ENCODE results near the gene CXCL12.

GRCh38 chr10:44386546-44387052 is 1.7 kb upstream of the CXCL12 start:
- TF ChIP-seq, protein P1, sequence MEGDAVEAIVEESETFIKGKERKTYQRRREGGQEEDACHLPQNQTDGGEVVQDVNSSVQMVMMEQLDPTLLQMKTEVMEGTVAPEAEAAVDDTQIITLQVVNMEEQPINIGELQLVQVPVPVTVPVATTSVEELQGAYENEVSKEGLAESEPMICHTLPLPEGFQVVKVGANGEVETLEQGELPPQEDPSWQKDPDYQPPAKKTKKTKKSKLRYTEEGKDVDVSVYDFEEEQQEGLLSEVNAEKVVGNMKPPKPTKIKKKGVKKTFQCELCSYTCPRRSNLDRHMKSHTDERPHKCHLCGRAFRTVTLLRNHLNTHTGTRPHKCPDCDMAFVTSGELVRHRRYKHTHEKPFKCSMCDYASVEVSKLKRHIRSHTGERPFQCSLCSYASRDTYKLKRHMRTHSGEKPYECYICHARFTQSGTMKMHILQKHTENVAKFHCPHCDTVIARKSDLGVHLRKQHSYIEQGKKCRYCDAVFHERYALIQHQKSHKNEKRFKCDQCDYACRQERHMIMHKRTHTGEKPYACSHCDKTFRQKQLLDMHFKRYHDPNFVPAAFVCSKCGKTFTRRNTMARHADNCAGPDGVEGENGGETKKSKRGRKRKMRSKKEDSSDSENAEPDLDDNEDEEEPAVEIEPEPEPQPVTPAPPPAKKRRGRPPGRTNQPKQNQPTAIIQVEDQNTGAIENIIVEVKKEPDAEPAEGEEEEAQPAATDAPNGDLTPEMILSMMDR (IDR thresholded peaks at IDR 0.05) = peak; percentile 97
- no peak for TF ChIP-seq REST (IDR thresholded peaks at IDR 0.05; ENCODE audit: insufficient read depth in 1 of 2, low read depth in 2 of 2, low read length in 1 of 2)
